NCI-H524 treated with DMSO at 0.1 percent for 48 hours (cell line): ENCODE results near the gene SMAD6.
"Not testable (repeated sequence)": the region's sequence is repeated elsewhere in the genome, so short reads cannot be mapped to it uniquely, and the experiment has no call there.

ENCODE experiments used
- DNase-seq: peaks from one replicate; lab custom pipeline; 2025; lab: John Stamatoyannopoulos, UW

Gene SMAD6

DNA sequence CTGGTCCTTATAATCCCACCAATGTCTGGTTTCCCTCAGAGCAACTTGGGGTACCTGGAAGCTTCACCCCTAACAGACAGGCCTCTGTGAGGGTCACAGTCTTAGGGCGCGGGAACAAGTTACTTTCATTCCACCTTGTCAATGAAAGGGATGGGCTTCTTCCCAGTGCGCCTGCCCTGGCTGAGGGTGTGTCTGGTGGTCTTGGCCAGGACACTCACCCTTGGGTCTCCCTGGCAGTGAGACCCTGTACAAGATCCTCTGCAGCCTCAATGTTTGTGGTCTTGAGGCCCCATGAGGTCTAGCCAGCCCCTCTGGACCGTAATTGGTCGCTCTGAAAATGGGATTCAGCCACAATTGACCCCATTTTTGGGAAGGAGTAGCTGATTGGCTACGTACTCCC is 40.2 kb downstream of the SMAD6 start:
- no peak for DNase-seq

DNA sequence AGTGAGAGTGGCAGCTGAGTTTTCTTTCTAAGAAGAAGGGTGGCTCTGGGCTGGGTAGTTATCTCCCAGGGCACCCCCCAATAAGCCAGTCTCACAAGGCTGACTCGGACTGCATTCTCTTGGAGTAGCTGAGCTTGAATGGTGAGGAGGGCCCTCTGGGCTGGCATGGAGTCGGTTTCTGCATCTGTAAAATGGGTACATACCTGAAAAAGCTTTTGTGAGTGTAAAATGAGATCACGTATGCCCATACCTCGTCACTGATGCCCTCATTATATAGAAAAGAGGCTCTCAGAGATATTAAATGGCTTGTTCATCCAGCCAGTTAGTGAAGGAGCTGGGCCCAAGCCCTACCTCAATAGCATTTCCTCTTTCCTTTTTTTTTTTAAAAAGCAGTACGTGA is 41.2 kb downstream of the SMAD6 start:
- no peak for DNase-seq

DNA sequence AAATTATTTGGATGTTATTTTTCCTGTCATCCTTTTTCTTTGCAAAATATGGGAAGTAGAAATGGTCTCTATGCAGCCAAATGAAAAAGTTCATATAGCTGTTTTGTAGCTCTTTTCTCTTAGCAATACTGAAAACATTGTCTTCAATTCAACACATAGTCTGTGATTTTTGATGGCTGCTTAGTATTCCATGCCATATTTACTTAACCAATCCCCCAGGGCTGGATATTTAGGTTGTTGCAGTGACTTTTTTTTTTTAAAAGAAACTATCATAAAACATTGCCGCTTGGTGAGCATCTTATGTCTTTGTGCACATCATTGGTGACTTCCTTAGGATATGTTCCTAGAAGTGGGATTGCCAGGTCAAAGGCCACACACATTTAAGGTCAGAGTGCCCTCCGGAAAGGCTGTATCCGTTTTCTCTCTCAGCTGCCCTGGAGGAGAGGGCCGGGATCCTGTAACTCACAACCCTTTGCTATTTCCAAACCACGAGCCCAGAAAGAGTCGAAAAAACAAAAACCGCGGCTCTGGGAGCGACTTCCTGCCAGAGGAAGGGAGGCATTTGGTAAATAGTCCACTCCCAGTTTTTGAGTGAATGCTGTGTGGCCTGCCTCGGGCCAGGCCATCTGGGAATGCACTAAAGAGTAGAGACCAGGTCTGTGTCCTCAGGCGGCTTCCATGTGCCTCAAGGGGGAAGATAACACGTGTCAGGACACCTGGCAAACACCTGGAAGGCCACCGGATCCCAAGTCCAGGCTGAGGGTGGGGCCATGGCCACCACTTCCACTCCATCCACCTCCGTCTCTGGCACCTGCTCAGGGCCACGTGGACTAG is 41.9 kb downstream of the SMAD6 start:
- DNase-seq: no peak

DNA sequence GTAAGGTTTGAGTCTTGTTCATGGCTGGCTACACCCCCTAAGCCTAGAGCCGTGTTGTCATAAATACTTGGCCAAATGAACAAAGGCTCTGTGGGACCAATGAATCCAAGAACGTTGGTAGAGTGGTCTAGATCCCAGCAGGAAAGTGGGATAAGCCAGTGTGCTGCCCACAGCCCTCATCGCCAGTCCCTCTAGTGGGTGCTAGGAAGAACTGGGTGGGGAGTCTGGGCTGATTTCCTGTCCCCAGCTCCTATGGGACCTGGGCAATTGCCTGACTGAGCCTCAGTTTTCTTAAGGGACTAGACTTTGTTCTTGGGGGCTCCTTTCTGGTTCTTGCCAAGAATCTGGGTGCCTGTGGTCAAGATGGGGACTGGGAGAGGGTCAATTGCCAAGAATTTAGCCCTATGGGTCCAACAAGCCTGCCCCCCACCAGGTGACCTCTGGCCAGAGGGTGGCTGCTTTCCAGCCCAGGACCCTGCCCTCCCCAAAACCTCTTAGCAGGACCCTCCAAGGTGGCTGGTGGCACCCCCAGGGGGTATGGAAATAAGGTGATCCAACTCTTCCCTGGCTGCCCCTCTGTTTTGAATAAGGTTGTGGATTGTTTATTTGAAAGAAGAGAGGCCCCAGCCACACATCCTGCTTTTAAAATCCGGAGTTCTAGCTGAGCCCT is 42.7 kb downstream of the SMAD6 start:
- no peak for DNase-seq

DNA sequence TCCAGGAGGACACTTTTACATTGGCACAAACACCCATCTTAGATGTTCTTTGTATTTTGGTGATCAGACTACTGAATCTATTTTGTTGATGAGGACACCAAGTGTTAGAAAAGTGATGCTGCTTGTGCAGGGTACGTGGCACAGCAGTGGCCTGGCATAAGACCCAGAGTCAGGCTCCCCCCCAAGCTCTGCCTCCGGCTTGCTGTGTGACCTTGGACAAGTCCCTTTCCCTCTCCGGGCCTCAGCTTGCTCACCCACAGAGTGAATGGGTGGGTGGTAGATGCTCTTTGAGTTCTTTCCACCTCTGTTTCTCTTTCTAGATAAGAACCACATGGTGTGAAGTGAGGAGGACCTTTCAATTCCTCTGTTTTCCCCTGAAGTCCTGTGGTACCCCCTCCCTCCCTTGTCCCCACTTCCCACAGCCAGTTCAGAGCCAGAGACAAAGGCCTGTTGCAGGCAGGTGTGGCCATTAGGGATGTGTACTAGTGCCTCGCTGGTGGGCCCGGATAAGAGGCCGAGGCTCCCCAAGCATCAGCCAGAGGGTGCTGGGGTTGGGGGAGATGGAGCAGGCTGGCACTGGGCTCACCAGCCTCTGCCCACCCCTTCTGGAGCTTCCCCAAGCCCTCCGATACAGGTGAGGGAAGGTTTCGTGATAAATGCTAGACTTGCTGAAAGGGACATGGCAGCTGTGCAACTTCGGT is 43.6 kb downstream of the SMAD6 start:
- DNase-seq: no peak

DNA sequence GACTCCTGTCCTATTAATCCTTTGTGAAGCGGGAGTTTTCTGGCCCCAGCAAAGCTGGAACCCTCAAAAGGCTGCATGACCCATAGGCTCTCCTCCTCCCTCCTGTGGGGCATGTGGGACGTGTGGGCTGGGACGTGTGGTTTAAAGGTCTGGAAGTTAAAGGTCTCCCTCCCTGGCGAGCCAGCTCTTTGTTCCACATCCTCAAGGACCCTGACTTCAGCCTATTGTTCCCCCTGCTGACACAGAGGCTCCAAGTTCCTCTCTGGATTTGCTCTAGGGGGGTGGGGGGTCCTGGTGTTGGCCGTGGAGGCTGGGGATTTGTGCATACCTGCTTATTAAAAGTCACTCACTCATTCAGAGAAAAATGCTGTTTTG is 44.2 kb downstream of the SMAD6 start:
- no peak for DNase-seq

DNA sequence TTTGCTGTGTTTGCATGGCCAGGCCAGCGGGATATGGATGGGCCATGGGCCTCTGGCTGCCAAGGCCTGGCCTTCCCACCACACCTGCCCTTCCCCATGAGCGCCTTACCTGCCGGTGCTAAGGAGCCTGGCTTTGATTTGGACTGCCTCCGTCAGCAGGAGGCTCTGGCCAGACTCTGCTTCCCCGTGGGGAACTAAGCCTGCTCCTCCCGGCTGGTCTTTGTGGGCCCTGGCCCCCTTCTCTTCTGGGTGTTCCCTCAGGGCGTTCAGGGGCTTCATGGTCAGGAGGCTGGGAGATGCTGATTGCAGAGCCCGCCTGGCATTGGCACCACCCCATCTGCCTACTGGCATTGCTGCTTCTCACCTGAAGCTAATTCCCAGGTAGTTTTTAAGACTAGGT is 45.2 kb downstream of the SMAD6 start:
- no peak for DNase-seq

DNA sequence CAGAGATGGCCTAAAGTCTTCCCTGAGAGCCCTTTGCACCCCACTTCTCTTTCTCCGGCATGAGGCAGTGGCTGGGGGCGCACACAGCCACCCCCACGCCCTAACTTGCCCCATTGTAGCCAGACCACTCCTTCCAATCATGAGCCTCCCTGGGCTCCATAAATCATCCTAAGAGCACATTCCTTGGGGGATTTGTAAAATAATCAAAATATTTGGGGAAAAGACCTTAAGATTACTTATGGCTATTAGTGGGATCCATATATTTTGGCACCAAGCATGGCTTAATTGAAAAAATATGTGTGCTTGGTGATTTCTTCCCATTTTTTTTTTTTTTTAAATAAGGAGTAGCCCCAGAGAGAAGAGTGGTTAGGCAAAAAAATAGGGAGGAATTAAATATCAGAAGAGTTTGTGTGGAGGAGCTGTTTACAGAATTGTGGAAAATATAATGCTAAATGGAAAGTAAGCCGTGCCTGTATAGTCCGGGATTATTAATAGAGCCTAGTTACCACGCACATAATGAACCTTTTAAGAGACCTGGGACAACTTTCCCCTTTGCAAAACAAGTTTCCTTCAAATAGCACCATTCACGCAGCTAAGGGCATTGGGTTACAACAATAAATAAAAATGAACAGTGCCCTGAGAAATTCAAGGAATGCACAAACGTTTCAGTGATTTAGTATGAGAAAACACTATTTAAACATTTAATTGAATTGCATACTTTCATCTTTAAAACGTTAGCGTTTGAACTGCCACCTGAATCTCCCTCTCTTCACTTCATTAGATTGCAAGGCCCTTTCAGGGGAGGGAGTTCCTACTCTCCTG is 46.1 kb downstream of the SMAD6 start:
- DNase-seq: no peak

DNA sequence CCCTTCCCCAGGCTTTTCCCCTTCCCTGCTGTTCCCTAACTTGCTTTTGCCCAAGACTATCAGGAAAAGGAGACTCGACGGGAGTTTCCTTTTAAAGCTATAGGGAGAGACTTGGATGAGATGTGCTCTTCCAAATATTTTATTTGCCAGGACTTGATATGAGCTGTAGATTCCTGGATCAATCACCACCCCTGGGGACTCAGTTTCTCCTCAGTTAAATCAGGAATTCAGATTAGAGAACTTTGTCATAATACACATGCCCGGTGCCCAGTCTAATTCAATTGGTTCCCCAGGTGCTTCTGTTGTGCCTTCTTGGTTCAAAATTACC is 46.6 kb downstream of the SMAD6 start:
- DNase-seq: no peak

DNA sequence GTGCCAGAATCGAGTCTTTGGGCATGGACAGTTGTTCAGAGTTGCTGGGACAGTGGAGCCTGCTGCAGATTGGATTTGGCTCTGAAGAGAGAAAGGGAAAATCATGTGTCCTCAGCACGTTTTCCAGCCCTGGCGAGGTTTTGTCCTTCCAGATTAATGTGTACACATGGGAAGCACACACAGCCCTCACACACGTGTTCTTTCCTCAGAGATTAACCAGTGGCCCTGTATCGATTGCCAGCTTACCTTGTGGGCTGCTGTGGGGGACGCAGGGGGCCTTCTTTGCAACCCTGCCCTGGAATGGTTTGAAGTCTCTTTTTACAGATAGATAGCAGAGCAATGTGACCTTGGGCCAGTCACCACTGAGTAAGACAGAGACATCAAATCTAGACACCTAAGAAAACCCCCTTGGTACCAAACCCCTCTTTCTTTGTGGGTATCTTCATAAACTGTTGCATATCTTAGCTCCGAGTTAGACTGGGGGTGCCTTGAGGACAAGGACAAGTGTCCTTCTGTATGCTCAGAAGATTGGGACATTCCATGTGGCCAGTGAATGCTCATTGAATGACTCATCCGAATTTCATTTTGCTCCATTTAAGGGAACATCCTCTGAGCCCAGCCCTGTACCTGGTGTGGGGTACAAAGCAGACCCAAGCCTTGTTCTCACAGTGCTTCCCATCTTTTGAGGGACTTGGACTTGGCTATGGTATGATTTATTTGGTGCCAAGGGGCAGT is 48.0 kb downstream of the SMAD6 start:
- no peak for DNase-seq

DNA sequence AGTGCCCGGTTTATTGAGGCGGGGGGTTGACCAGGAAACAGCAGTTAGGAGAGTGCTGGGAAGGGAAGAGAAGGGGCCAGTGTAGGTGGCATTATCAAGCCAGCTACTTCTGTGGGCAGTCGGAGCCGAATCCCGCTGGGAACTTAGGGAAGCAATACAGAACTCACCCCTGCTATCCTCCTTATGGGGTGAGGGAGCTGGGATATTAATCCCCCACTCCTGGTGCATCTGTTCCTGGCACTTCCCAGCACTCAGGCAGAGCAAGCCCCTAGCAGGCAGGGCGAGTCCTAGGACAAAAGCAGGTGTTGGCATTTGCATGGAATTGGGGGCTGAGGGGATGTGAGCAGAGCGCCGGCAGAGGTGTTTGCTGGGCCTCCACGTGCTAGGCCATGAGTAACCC is 48.6 kb downstream of the SMAD6 start:
- DNase-seq: peak; percentile 29

DNA sequence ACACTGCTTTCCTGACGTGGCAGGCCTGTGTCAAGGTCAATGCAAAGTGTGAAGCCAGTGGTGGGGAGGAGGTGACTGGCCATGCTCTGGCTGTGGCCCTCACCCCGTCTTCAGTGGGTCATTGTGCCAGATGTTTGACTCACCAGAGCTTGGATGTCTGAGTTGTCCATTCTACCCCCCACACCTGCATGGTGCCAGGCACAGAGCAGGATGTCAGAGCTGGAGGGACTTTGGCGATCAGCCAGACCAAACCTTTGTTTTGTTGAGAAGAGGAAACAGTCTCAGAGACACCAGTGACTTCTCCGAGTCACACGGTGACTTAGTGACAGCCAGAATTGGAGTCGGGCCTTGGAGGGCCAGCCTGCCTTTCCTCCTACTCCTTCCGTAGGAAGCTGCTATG is 49.5 kb downstream of the SMAD6 start:
- DNase-seq: no peak

DNA sequence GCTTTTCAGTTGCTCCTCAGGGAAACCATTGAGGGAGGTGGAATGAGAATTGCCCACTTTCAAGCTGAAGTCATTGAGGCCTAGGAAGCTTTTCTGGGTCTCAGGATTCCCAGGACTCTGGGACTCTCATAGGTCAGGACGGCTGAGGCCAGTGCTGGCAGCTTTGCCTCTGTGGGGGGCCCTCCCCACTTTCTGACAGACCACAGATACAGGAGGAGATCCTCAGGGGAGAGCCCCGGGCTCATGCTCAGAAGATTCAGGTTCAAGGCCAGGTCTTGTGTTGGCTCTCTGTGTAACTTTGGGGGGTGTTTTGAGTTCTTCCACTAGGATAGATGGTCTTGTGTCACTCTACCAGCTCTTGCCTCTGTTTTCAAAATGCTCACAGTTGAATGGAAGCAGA is 50.0 kb downstream of the SMAD6 start:
- DNase-seq: no peak

DNA sequence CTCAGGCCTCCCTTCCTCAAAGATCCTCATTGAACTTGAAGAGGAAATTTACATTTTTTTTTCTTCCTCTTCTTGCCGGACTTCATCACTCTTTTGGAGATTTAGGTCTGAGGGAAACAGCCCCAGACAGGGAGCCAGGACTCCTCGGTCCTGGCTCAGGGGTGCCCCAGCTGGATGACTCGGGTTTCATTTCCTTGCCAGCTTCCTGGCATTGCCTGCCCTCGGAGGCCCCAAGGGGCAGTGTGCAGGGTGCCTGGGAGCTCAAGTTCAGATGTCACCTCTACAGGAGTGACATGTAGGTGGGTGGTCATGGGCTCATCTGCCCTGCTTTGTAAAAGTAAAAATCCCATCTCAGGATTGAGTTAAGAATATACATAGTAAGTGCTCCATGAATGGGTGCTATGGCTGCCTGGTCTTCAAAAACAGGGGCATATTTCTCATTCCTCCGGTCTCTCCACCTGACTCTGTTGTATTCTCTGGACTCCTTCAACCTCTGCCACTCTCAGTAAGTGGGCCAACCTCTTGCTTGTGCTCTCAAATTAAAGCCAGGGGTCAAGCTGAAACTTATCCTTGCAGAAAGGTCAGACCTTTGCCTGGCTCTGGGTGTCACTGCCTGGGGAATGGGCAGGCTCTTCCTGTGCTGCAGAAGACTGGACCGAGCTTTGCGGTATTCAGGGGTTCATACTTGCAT is 51.8 kb downstream of the SMAD6 start:
- no peak for DNase-seq

DNA sequence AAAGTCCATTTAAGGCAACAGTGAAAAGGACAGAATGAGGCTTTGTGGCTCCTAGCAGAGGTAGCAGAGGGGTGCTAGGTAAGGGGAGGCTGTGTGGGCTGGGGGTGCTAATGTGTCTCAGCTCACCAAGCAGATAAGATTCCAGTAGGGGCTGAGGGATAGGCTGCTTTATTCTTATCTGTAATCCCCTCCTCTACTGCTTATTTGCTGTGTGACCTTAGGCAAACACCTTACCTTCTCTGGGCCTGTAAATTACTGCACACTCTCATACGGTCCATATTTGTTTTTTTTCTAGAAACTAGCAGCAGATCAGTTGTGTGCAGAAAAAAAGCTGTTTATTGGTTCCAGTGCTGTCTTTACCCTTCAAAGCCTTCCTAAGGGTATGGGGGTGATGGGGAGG is 52.8 kb downstream of the SMAD6 start:
- DNase-seq: no peak

DNA sequence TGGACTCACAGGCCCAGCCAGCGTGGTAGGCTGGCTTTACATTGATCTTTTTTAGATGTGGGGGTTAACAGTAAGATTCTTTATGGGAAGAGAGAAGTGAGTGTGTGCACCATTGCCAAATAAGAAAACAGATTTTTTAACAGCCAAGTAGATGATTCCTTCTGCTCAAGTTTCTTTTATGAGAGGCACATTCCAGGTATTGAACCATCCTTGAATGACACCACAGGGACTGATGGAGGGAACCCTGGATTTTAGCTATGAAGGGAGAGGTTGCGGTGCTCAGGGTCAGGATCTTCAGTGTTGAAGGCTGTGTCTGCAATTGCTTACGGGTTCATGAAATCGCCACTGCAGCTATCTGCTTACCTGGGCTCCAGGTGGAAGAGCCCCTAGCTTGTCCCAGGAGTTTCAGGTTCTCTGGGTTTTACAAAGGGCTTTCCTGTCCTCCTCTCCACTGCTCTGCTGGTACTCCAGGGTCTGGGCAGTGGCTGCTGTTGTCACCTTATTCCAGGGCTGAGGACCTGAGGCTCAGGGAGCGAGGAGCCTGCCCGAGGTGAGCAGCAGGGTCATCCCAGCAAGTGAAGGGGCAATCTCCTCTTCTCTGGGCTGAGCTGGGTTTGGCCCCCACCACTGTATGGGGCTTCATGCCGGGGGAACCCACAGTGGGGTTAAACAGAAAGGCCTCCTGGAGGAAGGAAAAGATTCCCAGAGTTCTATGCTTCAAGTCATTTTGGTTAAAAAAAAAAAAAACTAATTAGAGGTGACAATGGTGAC is 53.4 kb downstream of the SMAD6 start:
- DNase-seq: no peak

DNA sequence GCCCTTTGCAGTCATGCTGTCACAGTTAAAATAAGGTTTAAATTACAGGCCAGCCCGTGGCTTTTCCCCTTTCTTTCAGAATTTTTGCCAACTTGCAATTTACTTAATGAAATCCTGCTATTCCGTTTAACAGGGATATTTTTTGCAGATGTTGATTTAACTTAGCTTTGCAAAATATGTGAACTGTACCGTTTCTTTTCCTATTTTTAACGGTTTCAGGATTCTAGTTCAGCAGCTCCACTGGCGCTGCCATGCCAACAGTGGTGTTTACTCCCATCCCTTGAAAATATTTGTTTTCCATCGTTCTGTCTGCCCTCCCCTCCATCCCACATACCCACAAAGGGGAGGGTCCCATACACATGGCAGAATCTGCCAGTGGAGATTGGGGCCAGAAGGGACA is 54.3 kb downstream of the SMAD6 start:
- no peak for DNase-seq

DNA sequence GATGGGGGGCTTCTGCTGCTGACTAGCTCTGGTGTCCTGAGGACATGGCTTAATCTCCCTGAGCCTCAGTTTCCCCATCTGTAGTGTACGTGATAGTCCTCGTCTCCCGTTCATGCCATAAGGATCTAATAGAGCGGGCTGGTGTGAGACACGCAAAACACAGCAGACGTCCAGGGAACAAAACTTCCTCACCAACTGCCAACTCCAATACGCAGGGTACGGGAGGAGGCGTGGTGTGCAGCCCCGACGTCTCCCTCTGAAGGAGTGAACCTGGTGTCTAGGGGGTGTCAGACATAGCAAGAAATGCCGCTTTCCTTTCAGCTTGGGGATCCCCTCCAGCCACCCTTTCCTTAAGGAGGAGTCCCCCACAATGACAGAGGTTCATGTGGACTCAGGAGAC is 55.0 kb downstream of the SMAD6 start:
- no peak for DNase-seq

DNA sequence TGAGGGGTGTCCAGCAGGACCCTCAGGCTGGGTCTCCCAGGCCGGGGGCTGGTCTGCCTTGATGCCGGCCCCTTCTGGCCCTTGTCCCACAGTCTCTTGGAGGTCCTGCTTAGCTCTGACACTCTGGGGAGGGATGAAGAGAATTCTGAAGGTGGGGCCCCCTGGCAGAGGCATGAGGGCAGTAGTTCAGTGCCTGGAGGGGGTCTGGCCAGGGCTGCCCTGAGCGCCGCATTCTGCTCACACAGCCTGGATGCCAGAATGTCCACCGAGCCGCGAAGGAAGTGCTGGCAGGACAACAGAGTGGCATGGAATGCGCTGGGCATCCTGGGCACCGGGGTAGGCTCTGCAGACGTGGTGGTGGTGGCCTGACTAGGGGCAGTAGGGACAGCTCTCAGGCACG is 55.5 kb downstream of the SMAD6 start:
- DNase-seq: no peak

DNA sequence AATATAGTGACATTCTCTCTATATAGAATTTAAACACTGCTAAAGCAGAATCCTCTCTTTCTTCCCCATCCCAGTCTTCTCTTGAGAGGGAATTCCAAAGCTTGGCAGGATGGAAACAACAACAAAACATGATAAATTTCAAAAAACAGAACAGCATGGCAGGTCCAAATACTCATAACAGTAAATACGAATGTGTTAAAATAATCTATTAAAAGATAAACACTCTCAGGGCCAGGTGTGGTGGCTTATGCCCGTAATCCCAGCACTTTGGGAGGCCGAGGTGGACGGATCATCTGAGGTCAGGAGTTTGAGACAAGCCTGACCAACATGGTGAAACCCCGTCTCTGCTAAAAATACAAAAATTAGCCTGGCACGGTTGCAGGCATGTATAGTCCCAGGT is 56.2 kb downstream of the SMAD6 start:
- not testable (repeated sequence) for DNase-seq
